HEK293T (cell line): ENCODE data around the gene LAMC1.
"Not testable (repeated sequence)": the region's sequence is repeated elsewhere in the genome, so short reads cannot be mapped to it uniquely, and the experiment has no call there.

Experiments
- CTCF ChIA-PET: fragments of 350-600 bp; formaldehyde crosslinking; extraction: SDS; loops from one replicate; lab custom pipeline; 2021; ENCODE audit warnings: antibody characterized with exemption, inconsistent platforms; lab: Yijun Ruan, JAX
- POLR2A ChIA-PET: fragments of 350-600 bp; formaldehyde crosslinking; extraction: SDS; loops from one replicate; lab custom pipeline; 2020; ENCODE audit warnings: antibody characterized with exemption, inconsistent platforms; lab: Yijun Ruan, JAX
- DNase-seq: peaks from one replicate; pipeline ENCODE4 v3.0.0; 2012; ENCODE audit warnings: mixed read lengths; ENCODE audit errors: extremely low spot score
- ARNT ChIP-seq: fragments of 450-650 bp; IDR thresholded peaks from 2 replicates; pipeline ENCODE4 v1.6.1; 2017; ENCODE audit warnings: mild to moderate bottlenecking
- BHLHE40 ChIP-seq: fragments of 450-650 bp; IDR thresholded peaks from 2 replicates; pipeline ENCODE4 v1.6.1; 2016; ENCODE audit warnings: mild to moderate bottlenecking, moderate library complexity, borderline replicate concordance
- CTBP1 ChIP-seq: fragments of 450-650 bp; IDR thresholded peaks from 2 replicates; pipeline ENCODE4 v1.6.1; 2016; ENCODE audit warnings: borderline replicate concordance
- ELF4 ChIP-seq: fragments of 450-650 bp; IDR thresholded peaks from 2 replicates; pipeline ENCODE4 v1.6.1; 2017; ENCODE audit warnings: antibody characterized with exemption
- FOXA1 ChIP-seq: fragments of 450-650 bp; IDR thresholded peaks from 2 replicates; pipeline ENCODE4 v1.6.1; 2016; ENCODE audit warnings: mild to moderate bottlenecking
- FOXK2 ChIP-seq: fragments of 450-650 bp; IDR thresholded peaks from 2 replicates; pipeline ENCODE4 v1.6.1; 2016; ENCODE audit warnings: mild to moderate bottlenecking
- FOXM1 ChIP-seq: fragments of 450-650 bp; IDR thresholded peaks from 2 replicates; pipeline ENCODE4 v1.6.1; 2017; ENCODE audit warnings: mild to moderate bottlenecking, borderline replicate concordance
- HDGF ChIP-seq: fragments of 450-650 bp; IDR thresholded peaks from 2 replicates; pipeline ENCODE4 v1.6.1; 2017; ENCODE audit warnings: antibody characterized with exemption, borderline replicate concordance
- L3MBTL2 ChIP-seq: fragments of 450-650 bp; conservative IDR thresholded peaks from 2 replicates; pipeline ENCODE4 v1.6.1; 2016; ENCODE audit warnings: mild to moderate bottlenecking
- LEF1 ChIP-seq: fragments of 450-650 bp; IDR thresholded peaks from 2 replicates; pipeline ENCODE4 v1.6.1; 2017; ENCODE audit warnings: mild to moderate bottlenecking, borderline replicate concordance
- NFRKB ChIP-seq: fragments of 450-650 bp; IDR thresholded peaks from 2 replicates; pipeline ENCODE4 v1.6.1; 2016; ENCODE audit warnings: mild to moderate bottlenecking, moderate library complexity
- SP1 ChIP-seq: fragments of 450-650 bp; IDR thresholded peaks from 2 replicates; pipeline ENCODE4 v1.6.1; 2017
- SUZ12 ChIP-seq: fragments of 450-650 bp; IDR thresholded peaks from 2 replicates; pipeline ENCODE4 v1.6.1; 2016; ENCODE audit warnings: mild to moderate bottlenecking
- TARDBP ChIP-seq: fragments of 450-650 bp; IDR thresholded peaks from 2 replicates; pipeline ENCODE4 v1.6.1; 2016
- ZNF384 ChIP-seq: fragments of 450-650 bp; IDR thresholded peaks from 2 replicates; pipeline ENCODE4 v1.6.1; 2016
- TF ChIP-seq, protein P1 (sequence below): fragments of 450-650 bp; IDR thresholded peaks from 2 replicates; pipeline ENCODE4 v1.6.1; 2016

The LAMC1 gene

DNA sequence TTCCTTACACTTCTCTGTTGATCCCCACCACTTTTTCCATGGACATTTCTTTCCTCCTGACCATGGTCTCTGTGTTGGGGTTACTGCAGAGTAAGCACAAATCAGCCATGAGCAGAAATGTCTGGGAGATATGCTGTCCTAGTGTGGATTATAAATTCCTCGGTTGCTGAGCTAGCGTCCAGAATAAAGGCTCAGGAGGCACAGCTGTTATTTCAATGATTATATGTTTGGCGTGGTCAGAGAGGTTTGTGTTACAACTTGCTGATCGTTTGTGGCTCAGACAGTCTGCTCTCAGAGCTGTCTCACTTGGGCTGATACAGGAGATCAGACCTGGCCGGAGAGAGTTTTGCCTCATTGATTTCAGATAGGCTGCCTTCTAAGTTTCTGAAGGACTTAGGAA, 125.4 kb downstream of the LAMC1 start:
- TF ChIP-seq TARDBP = no peak
- TF ChIP-seq SP1 = no peak
- TF ChIP-seq BHLHE40 = no peak
- no peak for TF ChIP-seq L3MBTL2
- TF ChIP-seq ELF4 = no peak
- no peak for TF ChIP-seq ZNF384
- TF ChIP-seq FOXK2 = no peak
- TF ChIP-seq FOXM1 = no peak
- TF ChIP-seq FOXA1 = no peak
- TF ChIP-seq ARNT = no peak
- no peak for TF ChIP-seq LEF1
- TF ChIP-seq NFRKB = no peak
- ChIA-PET POLR2A (interaction anchor here (1.3 kb wide), 1 partner anchor 8 kb away, joined by 3 read pairs; no protein-coding TSS in a partner anchor), CTCF (interaction anchor here (0.7 kb wide), 1 partner anchor 79 kb away, joined by 4 read pairs; no protein-coding TSS in a partner anchor)
- DNase-seq = no peak

DNA sequence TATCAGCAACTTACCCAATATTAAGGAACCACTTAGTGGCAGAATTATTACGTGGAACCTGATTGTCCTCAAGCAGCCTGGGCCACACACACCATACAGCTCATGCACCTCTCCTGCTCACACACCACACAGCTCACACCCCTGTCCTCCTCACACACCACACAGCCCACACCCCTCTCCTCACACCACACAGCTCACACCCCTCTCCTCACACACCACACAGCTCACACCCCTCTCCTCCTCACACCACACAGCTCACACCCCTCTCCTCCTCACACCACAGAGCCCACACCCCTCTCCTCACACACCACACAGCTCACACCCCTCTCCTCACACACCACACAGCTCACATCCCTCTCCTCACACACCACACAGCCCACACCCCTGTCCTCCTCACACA, 126.1 kb downstream of the LAMC1 start:
- no peak for DNase-seq
- POLR2A ChIA-PET = interaction anchor here (1.3 kb wide), 1 partner anchor 9 kb away, joined by 3 read pairs; no protein-coding TSS in a partner anchor
- CTCF ChIA-PET = interaction anchor here (0.6 to 0.7 kb wide), 2 partner anchors 79 to 111 kb away, joined by 3 to 4 read pairs; no protein-coding TSS in a partner anchor
- TF ChIP-seq ELF4 = no peak
- no peak for TF ChIP-seq FOXM1
- TF ChIP-seq HDGF = no peak
- no peak for TF ChIP-seq FOXK2
- TF ChIP-seq L3MBTL2 = no peak
- TF ChIP-seq TARDBP = no peak
- TF ChIP-seq, protein P1, sequence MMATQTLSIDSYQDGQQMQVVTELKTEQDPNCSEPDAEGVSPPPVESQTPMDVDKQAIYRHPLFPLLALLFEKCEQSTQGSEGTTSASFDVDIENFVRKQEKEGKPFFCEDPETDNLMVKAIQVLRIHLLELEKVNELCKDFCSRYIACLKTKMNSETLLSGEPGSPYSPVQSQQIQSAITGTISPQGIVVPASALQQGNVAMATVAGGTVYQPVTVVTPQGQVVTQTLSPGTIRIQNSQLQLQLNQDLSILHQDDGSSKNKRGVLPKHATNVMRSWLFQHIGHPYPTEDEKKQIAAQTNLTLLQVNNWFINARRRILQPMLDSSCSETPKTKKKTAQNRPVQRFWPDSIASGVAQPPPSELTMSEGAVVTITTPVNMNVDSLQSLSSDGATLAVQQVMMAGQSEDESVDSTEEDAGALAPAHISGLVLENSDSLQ = no peak
- TF ChIP-seq SP1 = no peak

DNA sequence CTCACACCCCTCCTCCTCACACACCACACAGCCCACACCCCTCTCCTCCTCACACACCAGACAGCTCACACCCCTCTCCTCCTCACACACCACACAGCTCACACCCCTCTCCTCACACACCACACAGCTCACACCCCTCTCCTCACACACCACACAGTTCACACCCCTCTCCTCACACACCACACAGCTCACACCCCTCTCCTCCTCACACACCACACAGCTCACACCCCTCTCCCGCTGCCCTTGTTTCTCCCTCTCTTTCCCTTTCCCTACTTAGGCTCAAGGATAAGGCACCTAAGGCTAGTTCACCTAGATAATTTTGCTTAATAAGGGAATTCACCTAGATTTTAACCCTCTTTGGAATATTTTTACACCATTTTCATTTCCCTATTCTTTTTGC, 126.8 kb downstream of the LAMC1 start:
- DNase-seq, CTCF ChIA-PET, POLR2A ChIA-PET: not testable (repeated sequence)

DNA sequence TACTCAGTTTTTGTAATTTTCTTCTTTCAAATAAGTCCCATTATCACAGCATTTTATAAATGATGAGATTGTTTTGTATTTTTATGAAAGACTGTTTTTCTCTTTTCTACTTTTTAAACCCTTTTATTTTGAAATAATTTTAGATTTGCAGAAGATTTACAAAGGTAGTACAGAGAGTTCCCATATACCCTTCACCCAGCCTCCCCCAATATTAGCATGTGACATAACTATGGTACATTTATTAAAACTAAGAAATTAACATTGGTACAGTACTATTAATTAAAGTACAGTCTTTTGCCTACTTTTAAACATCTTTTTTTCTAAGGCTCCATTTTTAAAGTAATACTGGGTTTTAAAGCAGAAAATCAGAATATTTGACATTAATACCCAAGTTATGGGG, 127.2 kb downstream of the LAMC1 start:
- DNase-seq = no peak
- ChIA-PET POLR2A (no interaction called here), CTCF (no interaction called here)
- TF ChIP-seq LEF1 (no peak), NFRKB (no peak), BHLHE40 (no peak), ZNF384 (no peak), HDGF (no peak), FOXK2 (no peak), SUZ12 (no peak), ELF4 (no peak), FOXA1 (no peak), ARNT (no peak), CTBP1 (no peak), TARDBP (no peak), SP1 (no peak), FOXM1 (no peak), L3MBTL2 (no peak)
- TF ChIP-seq, protein P1 = no peak

DNA sequence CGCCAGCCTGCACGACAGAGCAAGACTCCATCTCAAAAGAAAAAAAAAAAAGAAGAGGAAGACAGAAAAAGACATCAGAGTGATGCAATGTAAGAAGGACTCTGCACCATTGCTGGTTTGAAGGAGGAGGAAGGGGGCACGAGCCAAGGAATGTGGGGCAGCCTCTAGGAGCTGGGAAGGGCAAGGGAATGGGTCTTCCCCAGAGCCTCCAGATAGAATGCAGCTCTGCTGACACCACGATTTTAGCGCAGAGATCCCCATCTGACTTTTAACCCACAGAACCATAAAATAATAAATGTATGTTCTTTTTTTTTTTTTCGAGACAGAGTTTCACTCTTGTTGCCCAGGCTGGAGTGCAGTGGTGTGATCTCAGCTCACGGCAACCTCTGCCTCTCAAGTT, 129.0 kb downstream of the LAMC1 start:
- TF ChIP-seq SP1 = no peak
- TF ChIP-seq ELF4 = no peak
- TF ChIP-seq NFRKB = no peak
- no peak for TF ChIP-seq BHLHE40
- no peak for TF ChIP-seq FOXA1
- no peak for TF ChIP-seq L3MBTL2
- no peak for TF ChIP-seq FOXK2
- TF ChIP-seq TARDBP = no peak
- no peak for TF ChIP-seq FOXM1
- no peak for TF ChIP-seq ZNF384
- no peak for TF ChIP-seq LEF1
- no peak for TF ChIP-seq SUZ12
- TF ChIP-seq, protein P1 = no peak
- no peak for TF ChIP-seq ARNT
- no peak for TF ChIP-seq CTBP1
- no peak for TF ChIP-seq HDGF
- POLR2A ChIA-PET = no interaction called here
- CTCF ChIA-PET = no interaction called here
- no peak for DNase-seq

- TF ChIP-seq FOXA1 = no peak
- no peak for TF ChIP-seq TARDBP
- TF ChIP-seq, protein P1 = no peak
- TF ChIP-seq NFRKB = no peak
- no peak for TF ChIP-seq ELF4
- TF ChIP-seq CTBP1 = no peak
- no peak for TF ChIP-seq HDGF
- ChIA-PET POLR2A (no interaction called here), CTCF (no interaction called here)
- no peak for DNase-seq
Measured at GRCh38 chr1:183155939-183156338, 132.7 kb downstream of the LAMC1 start.
